ENCODE measurements around the gene EDN2. TPM values are rescaled to one million over a fixed set of nuclear protein-coding genes. Genes with fewer than 3 reads are reported as not detected.

EDN2 gene
- total and polyA plus RNA-seq, 4 donors: 0.10 to 0.13 TPM; not detected in 2

DNA sequence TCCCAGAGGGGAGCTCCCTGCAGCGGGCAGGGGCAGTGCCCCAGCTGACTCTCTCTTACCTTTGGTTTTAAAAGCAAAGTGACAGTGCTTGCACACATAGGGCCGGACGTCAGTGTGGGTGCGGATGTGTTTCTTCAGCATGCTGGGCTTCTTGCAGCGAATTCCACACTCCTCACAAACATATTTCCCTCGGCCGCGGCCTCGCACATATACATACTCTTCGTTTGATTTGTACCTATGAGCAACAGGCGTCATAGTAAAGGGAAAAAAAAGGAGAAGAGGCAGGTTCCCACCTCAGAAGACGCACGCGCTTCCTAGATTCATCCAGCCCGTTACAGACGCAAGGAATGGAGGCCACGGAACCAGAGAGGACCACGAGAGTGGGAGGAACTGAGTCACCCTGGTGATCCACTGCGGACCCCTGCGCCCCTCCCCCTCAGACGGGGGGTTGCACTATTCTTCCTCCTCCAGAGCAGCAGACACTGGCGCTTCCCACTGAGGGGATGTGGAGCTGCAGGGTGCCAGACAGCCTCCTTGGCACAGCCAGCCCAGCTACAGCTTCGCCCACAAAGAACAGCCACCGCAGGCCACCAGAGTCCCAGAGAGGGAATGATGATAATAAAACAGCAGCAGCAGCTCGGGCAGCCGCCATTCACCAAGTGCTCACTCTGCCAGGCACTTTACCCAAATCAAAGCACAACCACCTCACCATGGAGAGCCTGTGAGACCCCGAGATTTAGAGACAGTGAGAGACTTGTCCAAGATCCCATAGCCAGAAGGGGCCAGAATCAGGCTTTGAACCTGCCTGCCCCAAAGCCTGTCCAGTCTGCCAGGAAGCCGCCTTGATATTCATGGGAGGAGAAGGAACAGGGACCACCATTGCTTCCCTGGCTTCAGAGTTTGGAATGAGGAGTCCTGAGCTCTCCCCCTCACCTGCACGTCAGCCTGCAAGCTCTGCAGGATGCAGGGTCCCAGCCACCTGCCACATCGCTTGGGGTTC is 40.5 kb upstream of the EDN2 start:
- no peak overlapping the region for H3K9ac ChIP-seq (ENCODE audit: low read depth in 1 of 2, low read length in 2 of 2)
- no peak overlapping the region for H3K4me3 ChIP-seq (ENCODE audit: low read depth in 1 of 3, low read length in 3 of 3)
- TF ChIP-seq, protein P1, sequence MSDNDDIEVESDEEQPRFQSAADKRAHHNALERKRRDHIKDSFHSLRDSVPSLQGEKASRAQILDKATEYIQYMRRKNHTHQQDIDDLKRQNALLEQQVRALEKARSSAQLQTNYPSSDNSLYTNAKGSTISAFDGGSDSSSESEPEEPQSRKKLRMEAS (IDR thresholded peaks at IDR 0.05): no peak
- TF ChIP-seq HNF4A (conservative IDR thresholded peaks at IDR 0.05) (no peak), JUND (IDR thresholded peaks at IDR 0.05) (no peak), GABPA (IDR thresholded peaks at IDR 0.05 in 1 of 2, conservative IDR thresholded peaks at IDR 0.05 in 1 of 2) (no peak), RXRA (IDR thresholded peaks at IDR 0.05) (no peak), RAD21 (IDR thresholded peaks at IDR 0.05) (no peak), EGR1 (IDR thresholded peaks at IDR 0.05; ENCODE audit: low read depth in 2 of 2) (no peak), SP1 (IDR thresholded peaks at IDR 0.05) (no peak), FOXA2 (IDR thresholded peaks at IDR 0.05) (no peak)
- TF ChIP-seq, protein P2, sequence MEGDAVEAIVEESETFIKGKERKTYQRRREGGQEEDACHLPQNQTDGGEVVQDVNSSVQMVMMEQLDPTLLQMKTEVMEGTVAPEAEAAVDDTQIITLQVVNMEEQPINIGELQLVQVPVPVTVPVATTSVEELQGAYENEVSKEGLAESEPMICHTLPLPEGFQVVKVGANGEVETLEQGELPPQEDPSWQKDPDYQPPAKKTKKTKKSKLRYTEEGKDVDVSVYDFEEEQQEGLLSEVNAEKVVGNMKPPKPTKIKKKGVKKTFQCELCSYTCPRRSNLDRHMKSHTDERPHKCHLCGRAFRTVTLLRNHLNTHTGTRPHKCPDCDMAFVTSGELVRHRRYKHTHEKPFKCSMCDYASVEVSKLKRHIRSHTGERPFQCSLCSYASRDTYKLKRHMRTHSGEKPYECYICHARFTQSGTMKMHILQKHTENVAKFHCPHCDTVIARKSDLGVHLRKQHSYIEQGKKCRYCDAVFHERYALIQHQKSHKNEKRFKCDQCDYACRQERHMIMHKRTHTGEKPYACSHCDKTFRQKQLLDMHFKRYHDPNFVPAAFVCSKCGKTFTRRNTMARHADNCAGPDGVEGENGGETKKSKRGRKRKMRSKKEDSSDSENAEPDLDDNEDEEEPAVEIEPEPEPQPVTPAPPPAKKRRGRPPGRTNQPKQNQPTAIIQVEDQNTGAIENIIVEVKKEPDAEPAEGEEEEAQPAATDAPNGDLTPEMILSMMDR (IDR thresholded peaks at IDR 0.05; ENCODE audit: low read depth, low read length, missing input control): no peak
- TF ChIP-seq, protein P3, sequence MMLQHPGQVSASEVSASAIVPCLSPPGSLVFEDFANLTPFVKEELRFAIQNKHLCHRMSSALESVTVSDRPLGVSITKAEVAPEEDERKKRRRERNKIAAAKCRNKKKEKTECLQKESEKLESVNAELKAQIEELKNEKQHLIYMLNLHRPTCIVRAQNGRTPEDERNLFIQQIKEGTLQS (IDR thresholded peaks at IDR 0.05): no peak
- H3K27me3 ChIP-seq (ENCODE audit: control insufficient read depth in 4 of 4, insufficient read depth in 4 of 4, low read length in 3 of 4): no peaks in the 10 kb centered on the region
- H3K36me3 ChIP-seq (ENCODE audit: control insufficient read depth in 4 of 4, insufficient read depth in 3 of 4, low read depth in 1 of 4, low read length in 3 of 4): no peaks in the 10 kb centered on the region
- no peak overlapping the region for H3K27ac ChIP-seq (ENCODE audit: low read depth in 1 of 2, low read length in 2 of 2)
- H3K9me3 ChIP-seq (ENCODE audit: control insufficient read depth in 4 of 4, low read length in 3 of 4): no peaks in the 10 kb centered on the region
- WGBS: 94% methylated on average over 30 of the region's 30 CpGs
- no peak for DNase-seq (ENCODE audit: low spot score)
- H3K4me1 ChIP-seq (ENCODE audit: control insufficient read depth in 4 of 4, insufficient read depth in 4 of 4, low read length in 3 of 4): no peaks in the 10 kb centered on the region

DNA sequence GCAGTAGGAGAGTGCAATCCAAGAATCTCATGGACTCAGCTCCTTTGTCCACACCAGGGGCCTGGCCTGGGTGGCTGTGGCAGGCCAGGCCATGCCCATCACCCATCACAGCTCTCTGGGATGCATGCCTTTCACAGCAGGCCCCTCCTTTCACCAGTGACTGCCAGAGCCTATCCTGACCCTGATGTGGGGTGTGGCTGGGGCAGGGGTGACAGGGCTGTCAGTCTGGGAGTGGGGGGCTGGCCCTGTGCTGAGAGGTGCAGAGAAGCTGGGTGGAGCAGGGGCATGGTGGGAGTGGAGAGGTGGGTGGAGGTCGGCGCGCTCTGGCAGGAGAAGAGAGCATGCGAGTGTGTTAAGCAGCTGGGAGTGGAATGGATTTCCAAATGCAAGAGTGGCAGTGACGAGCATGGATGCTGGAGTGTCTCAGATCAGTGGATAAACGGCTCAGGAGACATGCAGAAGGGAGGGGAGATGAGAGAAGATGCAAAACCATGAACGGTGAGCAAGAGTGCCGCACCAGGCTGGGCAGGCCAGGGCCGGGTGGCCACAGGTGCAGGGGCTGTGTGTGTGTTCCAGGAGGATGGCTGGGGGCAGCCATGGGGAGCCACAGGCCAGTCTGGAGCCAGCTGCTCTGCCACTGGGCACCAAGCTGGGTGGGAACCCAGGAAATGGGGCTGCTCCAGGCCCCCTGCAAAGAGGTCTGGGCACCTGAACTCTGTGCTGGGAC is 39.6 kb upstream of the EDN2 start:
- H3K36me3 ChIP-seq (ENCODE audit: control insufficient read depth in 4 of 4, insufficient read depth in 3 of 4, low read depth in 1 of 4, low read length in 3 of 4): no peaks in the 10 kb centered on the region
- H3K27me3 ChIP-seq (ENCODE audit: control insufficient read depth in 4 of 4, insufficient read depth in 4 of 4, low read length in 3 of 4): no peaks in the 10 kb centered on the region
- no peak for DNase-seq (ENCODE audit: low spot score)
- H3K4me1 ChIP-seq (ENCODE audit: control insufficient read depth in 4 of 4, insufficient read depth in 4 of 4, low read length in 3 of 4): no peaks in the 10 kb centered on the region
- H3K4me3 ChIP-seq (ENCODE audit: low read depth in 1 of 3, low read length in 3 of 3): no peak overlapping the region
- H3K9me3 ChIP-seq (ENCODE audit: control insufficient read depth in 4 of 4, low read length in 3 of 4): no peaks in the 10 kb centered on the region
- TF ChIP-seq NR2F2 (IDR thresholded peaks at IDR 0.05) (no peak), FOXA1 (IDR thresholded peaks at IDR 0.05) (no peak), FOXA2 (IDR thresholded peaks at IDR 0.05) (no peak), GABPA (IDR thresholded peaks at IDR 0.05 in 1 of 2, conservative IDR thresholded peaks at IDR 0.05 in 1 of 2) (no peak)
- TF ChIP-seq, protein P4, sequence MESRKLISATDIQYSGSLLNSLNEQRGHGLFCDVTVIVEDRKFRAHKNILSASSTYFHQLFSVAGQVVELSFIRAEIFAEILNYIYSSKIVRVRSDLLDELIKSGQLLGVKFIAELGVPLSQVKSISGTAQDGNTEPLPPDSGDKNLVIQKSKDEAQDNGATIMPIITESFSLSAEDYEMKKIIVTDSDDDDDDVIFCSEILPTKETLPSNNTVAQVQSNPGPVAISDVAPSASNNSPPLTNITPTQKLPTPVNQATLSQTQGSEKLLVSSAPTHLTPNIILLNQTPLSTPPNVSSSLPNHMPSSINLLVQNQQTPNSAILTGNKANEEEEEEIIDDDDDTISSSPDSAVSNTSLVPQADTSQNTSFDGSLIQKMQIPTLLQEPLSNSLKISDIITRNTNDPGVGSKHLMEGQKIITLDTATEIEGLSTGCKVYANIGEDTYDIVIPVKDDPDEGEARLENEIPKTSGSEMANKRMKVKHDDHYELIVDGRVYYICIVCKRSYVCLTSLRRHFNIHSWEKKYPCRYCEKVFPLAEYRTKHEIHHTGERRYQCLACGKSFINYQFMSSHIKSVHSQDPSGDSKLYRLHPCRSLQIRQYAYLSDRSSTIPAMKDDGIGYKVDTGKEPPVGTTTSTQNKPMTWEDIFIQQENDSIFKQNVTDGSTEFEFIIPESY (IDR thresholded peaks at IDR 0.05): no peak
- TF ChIP-seq, protein P5, sequence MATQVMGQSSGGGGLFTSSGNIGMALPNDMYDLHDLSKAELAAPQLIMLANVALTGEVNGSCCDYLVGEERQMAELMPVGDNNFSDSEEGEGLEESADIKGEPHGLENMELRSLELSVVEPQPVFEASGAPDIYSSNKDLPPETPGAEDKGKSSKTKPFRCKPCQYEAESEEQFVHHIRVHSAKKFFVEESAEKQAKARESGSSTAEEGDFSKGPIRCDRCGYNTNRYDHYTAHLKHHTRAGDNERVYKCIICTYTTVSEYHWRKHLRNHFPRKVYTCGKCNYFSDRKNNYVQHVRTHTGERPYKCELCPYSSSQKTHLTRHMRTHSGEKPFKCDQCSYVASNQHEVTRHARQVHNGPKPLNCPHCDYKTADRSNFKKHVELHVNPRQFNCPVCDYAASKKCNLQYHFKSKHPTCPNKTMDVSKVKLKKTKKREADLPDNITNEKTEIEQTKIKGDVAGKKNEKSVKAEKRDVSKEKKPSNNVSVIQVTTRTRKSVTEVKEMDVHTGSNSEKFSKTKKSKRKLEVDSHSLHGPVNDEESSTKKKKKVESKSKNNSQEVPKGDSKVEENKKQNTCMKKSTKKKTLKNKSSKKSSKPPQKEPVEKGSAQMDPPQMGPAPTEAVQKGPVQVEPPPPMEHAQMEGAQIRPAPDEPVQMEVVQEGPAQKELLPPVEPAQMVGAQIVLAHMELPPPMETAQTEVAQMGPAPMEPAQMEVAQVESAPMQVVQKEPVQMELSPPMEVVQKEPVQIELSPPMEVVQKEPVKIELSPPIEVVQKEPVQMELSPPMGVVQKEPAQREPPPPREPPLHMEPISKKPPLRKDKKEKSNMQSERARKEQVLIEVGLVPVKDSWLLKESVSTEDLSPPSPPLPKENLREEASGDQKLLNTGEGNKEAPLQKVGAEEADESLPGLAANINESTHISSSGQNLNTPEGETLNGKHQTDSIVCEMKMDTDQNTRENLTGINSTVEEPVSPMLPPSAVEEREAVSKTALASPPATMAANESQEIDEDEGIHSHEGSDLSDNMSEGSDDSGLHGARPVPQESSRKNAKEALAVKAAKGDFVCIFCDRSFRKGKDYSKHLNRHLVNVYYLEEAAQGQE (IDR thresholded peaks at IDR 0.05): no peak
- 91% methylated on average over 9 of the region's 9 CpGs for WGBS
- H3K27ac ChIP-seq (ENCODE audit: low read depth in 1 of 2, low read length in 2 of 2): no peak overlapping the region
- no peak overlapping the region for H3K9ac ChIP-seq (ENCODE audit: low read depth in 1 of 2, low read length in 2 of 2)

Measured in liver (tissue), 9 donors.